Large intestine (tissue), 3 donors: ENCODE results near the gene ATP10A. TPM values are rescaled to one million over a fixed set of nuclear protein-coding genes. Genes with fewer than 3 reads are reported as not detected.

ENCODE experiments used
- DNase-seq, 2 donors: peaks; one replicate each; pipeline versions ENCODE4 v3.0.0 to v3.0.0-alpha.2; 2013
- H3K27ac ChIP-seq: one replicate; pipeline ENCODE4 v1.5.1; 2013; ENCODE audit warnings: low read length
- H3K27me3 ChIP-seq: 2 replicates; pipeline ENCODE4 v1.6.1; 2013; ENCODE audit warnings: low read length; ENCODE audit not compliant: control insufficient read depth, insufficient read depth
- H3K36me3 ChIP-seq: 2 replicates; pipeline ENCODE4 v1.6.1; 2013; ENCODE audit warnings: low read length; ENCODE audit not compliant: control insufficient read depth, insufficient read depth
- H3K4me1 ChIP-seq: one replicate; pipeline ENCODE4 v1.6.1; 2013; ENCODE audit warnings: low read length; ENCODE audit not compliant: control insufficient read depth, insufficient read depth
- H3K4me3 ChIP-seq: one replicate; pipeline ENCODE4 v1.5.1; 2013; ENCODE audit warnings: low read length
- H3K9me3 ChIP-seq: one replicate; pipeline ENCODE4 v1.6.1; 2013; ENCODE audit warnings: mild to moderate bottlenecking, low read depth, low read length, moderate library complexity; ENCODE audit not compliant: control insufficient read depth
- WGBS: methylation state at CpG from one replicate; pipeline ENCODE4 v1.1.5; 2013; ENCODE audit warnings: low lambda C conversion rate; ENCODE audit not compliant: insufficient coverage; 5-methylcytosine and 5-hydroxymethylcytosine counted together
- polyA plus RNA-seq: library from polyadenylated mRNA; unstranded; fragments of 120-200 nt; gene quantifications from one replicate; pipeline ENCODE4 v1.2.1, GENCODE V29; 2013

ATP10A gene
- polyA plus RNA-seq, 1 donor = 2.2 TPM

DNA sequence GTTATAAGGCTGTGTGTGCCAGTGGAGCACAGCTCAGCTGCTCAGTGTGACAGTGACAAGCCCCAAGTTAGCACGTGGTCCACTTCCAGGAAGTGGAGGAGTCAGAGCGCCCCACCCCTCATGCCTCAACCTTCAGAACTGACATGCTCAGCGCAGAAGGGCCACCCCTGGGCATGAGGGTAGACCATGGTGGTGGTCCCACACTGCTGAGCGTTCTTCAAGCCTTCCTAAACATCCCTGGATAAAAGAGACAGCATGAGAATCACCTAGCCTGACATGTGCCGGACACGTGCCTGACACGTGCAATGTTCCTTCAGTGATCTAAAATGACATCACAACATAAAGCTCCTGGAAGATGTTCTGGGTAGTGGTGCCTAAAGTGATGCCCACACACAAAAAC is 16.8 kb downstream of the ATP10A start:
- no peaks in the 10 kb centered on the region for H3K9me3 ChIP-seq
- no peaks in the 10 kb centered on the region for H3K27me3 ChIP-seq
- no peak overlapping the region for H3K4me3 ChIP-seq
- WGBS = no CpG with 5 or more reads among the region's 7 CpGs
- DNase-seq = no peak
- no peak overlapping the region for H3K27ac ChIP-seq
- no peaks in the 10 kb centered on the region for H3K36me3 ChIP-seq
- H3K4me1 ChIP-seq = peaks cover 5% of the 10 kb centered on the region

DNA sequence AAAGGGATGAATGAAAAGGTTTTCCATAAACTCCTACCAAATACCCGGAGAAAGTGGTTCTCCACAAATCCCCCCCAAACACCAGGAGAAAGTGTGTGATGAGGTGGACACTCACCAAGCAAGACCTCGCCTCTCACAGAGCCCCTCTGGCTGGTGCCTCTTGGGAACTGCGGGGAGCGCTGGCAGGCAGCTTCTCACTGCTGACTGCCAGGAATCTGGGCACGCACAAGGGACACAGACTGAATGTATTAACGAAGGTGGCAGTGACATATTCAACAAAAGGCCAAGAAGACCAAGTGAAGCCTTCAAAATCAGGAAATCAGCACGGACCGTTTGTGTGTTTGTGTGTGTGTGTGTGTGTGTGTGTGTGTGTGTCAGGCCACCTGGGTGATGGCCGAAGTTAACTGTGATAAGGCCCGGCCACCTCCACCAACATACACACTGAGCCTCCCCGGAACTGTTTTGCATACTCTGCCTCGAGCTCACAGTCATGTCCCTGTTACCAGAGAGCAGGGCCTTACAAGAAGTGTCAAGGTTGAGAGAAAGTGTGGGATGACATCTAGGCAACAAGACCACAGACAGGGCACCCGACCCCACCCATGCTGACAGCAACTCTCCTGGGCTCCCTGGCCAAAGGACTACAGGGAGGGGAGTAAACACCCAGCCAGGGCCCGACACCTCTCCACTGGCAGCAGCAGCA is 18.0 kb downstream of the ATP10A start:
- no peak for DNase-seq
- Histone ChIP-seq H3K36me3 (no peaks in the 10 kb centered on the region), H3K4me3 (no peak overlapping the region), H3K27me3 (no peaks in the 10 kb centered on the region), H3K27ac (no peak overlapping the region), H3K4me1 (peaks cover 5% of the 10 kb centered on the region), H3K9me3 (no peaks in the 10 kb centered on the region)
- no CpG with 5 or more reads among the region's 14 CpGs for WGBS

DNA sequence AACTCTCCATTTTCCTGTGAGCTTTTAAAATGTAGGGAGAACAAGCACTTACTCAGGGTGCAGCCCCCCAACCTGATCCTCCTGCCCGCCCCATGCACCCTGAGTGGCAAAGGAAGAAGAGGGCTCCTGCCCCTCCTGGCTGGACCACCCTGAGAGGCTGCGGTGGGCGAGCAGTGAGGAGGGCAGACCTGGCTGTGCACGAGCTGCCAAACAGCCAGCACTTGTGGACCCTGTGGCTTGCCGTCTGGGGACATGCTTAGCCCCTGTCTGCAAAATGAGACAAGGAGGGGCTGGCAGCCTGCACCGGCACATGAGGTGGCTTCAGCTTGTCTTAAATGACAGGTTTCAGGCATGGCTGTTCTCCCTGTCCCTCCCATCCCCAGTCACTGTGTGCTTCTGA is 18.6 kb downstream of the ATP10A start:
- no peak for DNase-seq
- Histone ChIP-seq H3K9me3 (no peaks in the 10 kb centered on the region), H3K36me3 (no peaks in the 10 kb centered on the region), H3K4me1 (peaks cover 5% of the 10 kb centered on the region), H3K27ac (no peak overlapping the region), H3K27me3 (no peaks in the 10 kb centered on the region), H3K4me3 (no peak overlapping the region)
- no CpG with 5 or more reads among the region's 6 CpGs for WGBS

DNA sequence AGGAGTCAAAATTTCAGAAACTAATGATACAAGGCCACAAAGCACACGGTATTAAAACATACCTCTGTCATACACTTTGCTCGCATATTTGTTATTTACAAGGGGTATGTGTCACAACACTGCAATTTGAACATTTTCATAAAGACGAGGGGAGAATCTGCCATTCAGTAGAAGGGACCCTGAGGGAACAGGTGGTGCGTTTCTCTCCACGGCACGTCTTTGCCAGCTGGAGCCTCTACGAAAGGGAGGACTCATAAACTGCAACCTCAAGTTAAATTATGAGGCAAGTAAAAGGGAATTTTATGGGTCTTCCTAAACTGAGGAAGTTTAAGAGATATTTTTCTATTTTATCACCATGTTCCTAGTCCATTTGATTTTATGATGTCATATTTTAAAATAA is 19.1 kb downstream of the ATP10A start:
- WGBS = 80% methylated on average over 1 of the region's 7 CpGs
- no peaks in the 10 kb centered on the region for H3K27me3 ChIP-seq
- no peaks in the 10 kb centered on the region for H3K36me3 ChIP-seq
- H3K4me1 ChIP-seq = peaks cover 3% of the 10 kb centered on the region
- no peaks in the 10 kb centered on the region for H3K9me3 ChIP-seq
- no peak overlapping the region for H3K27ac ChIP-seq
- no peak for DNase-seq
- no peak overlapping the region for H3K4me3 ChIP-seq

DNA sequence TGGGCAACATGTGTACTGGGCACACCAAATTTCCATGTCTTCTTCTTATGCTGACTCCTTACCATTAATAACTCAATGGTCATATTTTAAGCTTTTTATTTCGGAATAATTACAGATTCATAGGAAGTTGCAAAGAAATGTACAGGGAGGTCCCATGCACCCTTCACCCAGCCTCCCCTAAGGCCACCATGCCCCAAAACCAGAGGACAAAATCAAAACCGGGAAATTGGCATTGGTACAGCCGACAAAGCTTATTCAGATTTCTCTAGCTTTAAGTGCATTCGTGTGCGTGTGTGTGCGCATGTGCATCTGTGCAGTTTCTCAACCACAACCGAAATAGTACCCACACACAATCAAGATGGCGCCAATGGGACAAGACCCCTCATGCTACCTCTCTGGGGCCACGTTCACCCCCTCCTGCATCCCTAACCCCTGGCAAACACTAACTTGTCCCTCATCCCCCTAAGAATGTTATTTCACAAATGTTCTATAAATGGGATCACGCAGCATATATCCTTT is 23.4 kb downstream of the ATP10A start:
- H3K36me3 ChIP-seq = no peaks in the 10 kb centered on the region
- no peaks in the 10 kb centered on the region for H3K4me1 ChIP-seq
- 100% methylated on average over 3 of the region's 10 CpGs for WGBS
- H3K4me3 ChIP-seq = no peak overlapping the region
- no peaks in the 10 kb centered on the region for H3K9me3 ChIP-seq
- H3K27ac ChIP-seq = no peak overlapping the region
- no peaks in the 10 kb centered on the region for H3K27me3 ChIP-seq
- DNase-seq = no peak

DNA sequence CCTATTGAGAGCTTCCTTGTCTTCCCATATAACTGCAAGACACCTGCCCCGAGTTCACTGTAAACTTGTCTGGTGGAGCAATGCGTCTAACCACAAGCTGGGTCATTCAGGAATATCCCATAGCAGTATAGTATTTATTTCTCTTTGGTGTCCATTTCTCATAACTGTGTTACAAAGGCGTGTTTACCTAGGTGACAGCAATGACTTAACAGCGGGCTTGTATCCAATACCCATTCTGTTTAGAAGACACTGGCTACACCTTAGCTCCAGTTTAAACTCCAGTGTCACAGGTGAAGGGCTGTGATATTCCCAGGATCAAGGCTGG is 24.3 kb downstream of the ATP10A start:
- H3K4me3 ChIP-seq = no peak overlapping the region
- H3K4me1 ChIP-seq = no peaks in the 10 kb centered on the region
- DNase-seq = no peak
- H3K9me3 ChIP-seq = no peaks in the 10 kb centered on the region
- H3K36me3 ChIP-seq = no peaks in the 10 kb centered on the region
- no peaks in the 10 kb centered on the region for H3K27me3 ChIP-seq
- H3K27ac ChIP-seq = no peak overlapping the region
- no CpG with 5 or more reads among the region's 4 CpGs for WGBS

DNA sequence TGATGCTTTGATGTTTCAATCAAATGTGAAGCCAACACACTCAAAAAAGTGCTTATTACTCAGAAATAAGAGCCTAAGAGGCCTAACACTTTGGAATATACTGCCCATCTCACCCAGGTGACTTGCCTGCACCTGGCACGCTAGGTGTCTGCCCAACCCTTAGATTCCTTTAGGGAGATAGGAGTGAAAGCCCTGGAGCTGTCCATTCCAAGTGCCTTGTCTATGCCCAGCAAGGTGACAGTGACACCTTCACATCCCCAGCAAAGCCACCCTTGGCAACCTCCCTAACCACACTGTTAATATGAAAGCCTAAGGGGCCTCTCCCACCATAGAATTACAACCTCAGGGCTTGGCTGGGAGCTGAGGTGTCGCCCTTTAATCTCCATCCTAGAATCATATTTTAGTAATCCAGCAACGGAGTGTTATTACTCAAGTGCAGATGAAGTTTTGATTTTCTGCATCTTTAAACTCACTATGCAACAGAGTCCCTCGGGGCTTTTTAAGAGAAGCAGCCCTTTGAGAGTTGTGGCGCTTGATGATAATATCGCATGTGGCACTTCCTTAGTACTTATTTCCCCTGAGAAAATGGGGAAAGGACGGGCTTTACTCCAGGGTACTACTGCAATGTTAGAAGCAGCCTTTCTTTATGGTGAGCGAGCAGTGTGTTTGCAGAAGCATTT is 24.8 kb downstream of the ATP10A start:
- H3K27me3 ChIP-seq = no peaks in the 10 kb centered on the region
- DNase-seq = no peak
- no peak overlapping the region for H3K27ac ChIP-seq
- H3K9me3 ChIP-seq = no peaks in the 10 kb centered on the region
- H3K36me3 ChIP-seq = no peaks in the 10 kb centered on the region
- WGBS = 52% methylated on average over 2 of the region's 8 CpGs
- H3K4me3 ChIP-seq = no peak overlapping the region
- H3K4me1 ChIP-seq = no peaks in the 10 kb centered on the region

DNA sequence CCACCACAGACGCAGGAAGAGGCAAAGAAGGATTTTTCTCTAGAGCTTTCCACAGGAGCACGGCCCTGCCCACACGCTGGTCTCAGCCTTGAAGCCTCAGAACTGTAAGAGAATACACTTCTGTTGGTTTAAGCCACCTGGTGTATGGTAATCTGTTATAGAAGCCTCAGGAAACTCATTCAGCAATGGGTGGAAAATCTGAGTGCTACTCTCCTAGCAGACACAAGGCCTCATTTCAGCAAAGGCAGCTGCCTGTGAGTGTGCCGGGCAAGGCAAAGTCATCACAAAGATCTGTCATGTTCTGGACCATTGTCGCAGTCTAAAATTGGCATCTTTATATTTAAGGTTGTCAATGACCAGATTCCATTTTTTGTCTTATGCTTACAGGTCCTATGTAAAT is 31.0 kb downstream of the ATP10A start:
- no peak overlapping the region for H3K27ac ChIP-seq
- H3K4me3 ChIP-seq = no peak overlapping the region
- H3K27me3 ChIP-seq = no peaks in the 10 kb centered on the region
- DNase-seq = no peak
- no peaks in the 10 kb centered on the region for H3K36me3 ChIP-seq
- no peaks in the 10 kb centered on the region for H3K4me1 ChIP-seq
- WGBS = no CpG with 5 or more reads among the region's 5 CpGs
- H3K9me3 ChIP-seq = no peaks in the 10 kb centered on the region

DNA sequence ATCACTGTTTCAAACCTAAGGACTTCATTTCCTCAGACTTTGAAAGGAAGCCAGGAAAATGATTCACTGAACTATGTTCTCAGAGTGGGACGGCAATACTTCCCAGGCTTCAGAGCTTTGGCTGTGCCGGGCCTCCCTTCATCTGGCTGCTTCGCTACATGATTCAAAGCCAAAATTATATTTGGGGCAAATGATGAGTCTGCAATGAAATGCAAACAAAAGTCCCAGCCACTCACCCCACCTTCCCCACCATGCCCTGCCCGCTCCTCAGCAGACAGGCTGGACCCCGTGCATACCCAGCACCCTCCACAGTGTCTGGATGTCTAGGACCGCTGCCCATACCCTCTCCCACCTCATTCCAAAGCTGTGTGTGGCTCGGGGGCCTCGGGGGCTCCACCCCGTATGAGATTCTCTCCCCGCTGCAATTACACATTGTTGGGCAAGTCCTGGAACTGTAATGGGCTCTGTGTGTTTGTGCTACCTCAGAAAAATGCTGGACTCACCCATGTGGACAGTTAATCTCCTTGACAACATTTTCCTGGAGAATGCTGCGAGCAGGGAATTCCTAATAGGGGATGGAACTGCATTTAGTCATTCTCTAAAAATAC is 32.2 kb downstream of the ATP10A start:
- Histone ChIP-seq H3K9me3 (no peaks in the 10 kb centered on the region), H3K27ac (peak overlapping the region; percentile 3), H3K27me3 (no peaks in the 10 kb centered on the region), H3K4me1 (no peaks in the 10 kb centered on the region), H3K4me3 (no peak overlapping the region), H3K36me3 (no peaks in the 10 kb centered on the region)
- peak in 1 of 2 donors; percentile 53 for DNase-seq
- no CpG with 5 or more reads among the region's 11 CpGs for WGBS

DNA sequence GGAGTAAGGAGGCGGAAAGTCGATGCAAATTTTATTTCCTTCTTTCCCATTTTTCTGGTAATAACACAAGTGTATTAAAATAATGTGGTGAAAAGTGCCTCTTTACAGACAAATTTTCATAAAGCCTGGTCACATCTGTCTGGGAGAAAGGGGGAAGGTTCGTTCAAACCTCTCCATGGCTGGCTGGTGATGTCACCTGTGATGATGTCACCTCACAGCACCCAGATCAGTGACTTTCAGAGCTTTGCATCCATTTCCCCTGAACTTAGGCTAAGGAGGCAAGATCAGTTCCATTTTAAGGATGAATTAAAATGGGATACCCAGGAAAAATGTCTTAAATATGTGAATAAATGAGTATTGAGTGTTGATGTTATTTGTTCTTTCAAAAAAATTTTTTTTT is 34.1 kb downstream of the ATP10A start:
- H3K36me3 ChIP-seq = no peaks in the 10 kb centered on the region
- no peak for DNase-seq
- H3K9me3 ChIP-seq = no peaks in the 10 kb centered on the region
- WGBS = 90% methylated on average over 2 of the region's 3 CpGs
- no peaks in the 10 kb centered on the region for H3K4me1 ChIP-seq
- H3K4me3 ChIP-seq = no peak overlapping the region
- H3K27me3 ChIP-seq = no peaks in the 10 kb centered on the region
- no peak overlapping the region for H3K27ac ChIP-seq
